ENCODE data around the gene GRB7. TPM values are rescaled to one million over a fixed set of nuclear protein-coding genes. Genes with fewer than 3 reads are reported as not detected.
"Not testable (repeated sequence)": the region's sequence is repeated elsewhere in the genome, so short reads cannot be mapped to it uniquely, and the experiment has no call there.

GRB7 gene
- total RNA-seq, 3 donors from 2014 or later: 27.9 to 69.2 TPM; not detected in 1

- intact Hi-C loops (cut with DNase I; ENCODE audit: low total_unique reads): no loop called here
- DNase-seq (ENCODE audit: low spot score in 2 of 2): no peak
- Histone ChIP-seq H3K4me3 (no peak overlapping the region), H3K27ac (no peak overlapping the region), H3K36me3 (no peaks in the 10 kb centered on the region), H3K9me3 (no peaks in the 10 kb centered on the region), H3K27me3 (no peaks in the 10 kb centered on the region), H3K4me1 (no peaks in the 10 kb centered on the region)
- TF ChIP-seq POLR2AphosphoS5 (IDR thresholded peaks at IDR 0.05) (no peak), POLR2A (IDR thresholded peaks at IDR 0.05) (no peak), CTCF (IDR thresholded peaks at IDR 0.05) (no peak)
These were observed 6.5 kb downstream of the GRB7 start for GRCh38 chr17:39744075-39744835.

GRCh38 chr17:39744836-39745215 is 7.1 kb downstream of the GRB7 start:
- H3K9me3 ChIP-seq: no peaks in the 10 kb centered on the region
- TF ChIP-seq POLR2A (IDR thresholded peaks at IDR 0.05) (no peak), POLR2AphosphoS5 (IDR thresholded peaks at IDR 0.05) (no peak), CTCF (IDR thresholded peaks at IDR 0.05) (no peak)
- no peaks in the 10 kb centered on the region for H3K27me3 ChIP-seq
- H3K27ac ChIP-seq: peak overlapping the region in 1 of 2 donors; percentile 26
- DNase-seq (ENCODE audit: low spot score in 2 of 2): peak in 1 of 2 donors; percentile 33
- no peaks in the 10 kb centered on the region for H3K4me1 ChIP-seq
- no peaks in the 10 kb centered on the region for H3K36me3 ChIP-seq
- intact Hi-C loops (cut with DNase I; ENCODE audit: low total_unique reads): no loop called here
- no peak overlapping the region for H3K4me3 ChIP-seq

- Histone ChIP-seq H3K36me3 (no peaks in the 10 kb centered on the region), H3K9me3 (no peaks in the 10 kb centered on the region), H3K27me3 (no peaks in the 10 kb centered on the region), H3K27ac (peak overlapping the region in 1 of 2 donors; percentile 26), H3K4me3 (no peak overlapping the region), H3K4me1 (no peaks in the 10 kb centered on the region)
- TF ChIP-seq POLR2AphosphoS5 (IDR thresholded peaks at IDR 0.05) (no peak), POLR2A (IDR thresholded peaks at IDR 0.05) (no peak), CTCF (IDR thresholded peaks at IDR 0.05) (no peak)
- peak in 1 of 2 donors; percentile 27 for DNase-seq (ENCODE audit: low spot score in 2 of 2)
- intact Hi-C loops (cut with DNase I; ENCODE audit: low total_unique reads): no loop called here
These were observed 7.8 kb downstream of the GRB7 start for GRCh38 chr17:39745335-39746144.

- DNase-seq (ENCODE audit: low spot score in 2 of 2): no peak
- TF ChIP-seq POLR2A (IDR thresholded peaks at IDR 0.05) (no peak), CTCF (IDR thresholded peaks at IDR 0.05) (no peak), POLR2AphosphoS5 (IDR thresholded peaks at IDR 0.05) (no peak)
- Histone ChIP-seq H3K4me3 (no peak overlapping the region), H3K4me1 (no peaks in the 10 kb centered on the region), H3K27me3 (no peaks in the 10 kb centered on the region), H3K36me3 (no peaks in the 10 kb centered on the region), H3K27ac (no peak overlapping the region), H3K9me3 (no peaks in the 10 kb centered on the region)
- intact Hi-C loops (cut with DNase I; ENCODE audit: low total_unique reads): no loop called here
These were observed 8.4 kb downstream of the GRB7 start for GRCh38 chr17:39746145-39746461.

GRCh38 chr17:39747745-39748144 is 10.0 kb downstream of the GRB7 start:
- DNase-seq (ENCODE audit: low spot score in 2 of 2): no peak
- H3K27me3 ChIP-seq: no peaks in the 10 kb centered on the region
- H3K4me1 ChIP-seq: no peaks in the 10 kb centered on the region
- intact Hi-C loops (cut with DNase I; ENCODE audit: low total_unique reads): no loop called here
- no peaks in the 10 kb centered on the region for H3K36me3 ChIP-seq
- no peak for TF ChIP-seq CTCF (IDR thresholded peaks at IDR 0.05)
- no peak for TF ChIP-seq POLR2A (IDR thresholded peaks at IDR 0.05)
- no peaks in the 10 kb centered on the region for H3K9me3 ChIP-seq
- no peak overlapping the region for H3K4me3 ChIP-seq
- H3K27ac ChIP-seq: no peak overlapping the region

- H3K27me3 ChIP-seq; DNase-seq (ENCODE audit: low spot score in 2 of 2); H3K9me3 ChIP-seq; H3K4me1 ChIP-seq; H3K36me3 ChIP-seq; intact Hi-C loops (cut with DNase I; ENCODE audit: low total_unique reads); H3K4me3 ChIP-seq; H3K27ac ChIP-seq: not testable (repeated sequence)
These were observed 10.8 kb downstream of the GRB7 start for GRCh38 chr17:39748444-39749034.
